K562 (cell line): ENCODE data around the gene CHRNB1. TPM values are rescaled to one million over a fixed set of nuclear protein-coding genes. Genes with fewer than 3 reads are reported as not detected.
A peak's percentile ranks its signal among the peaks of the same experiment; 100 is the strongest.

Source experiments
- EP400 ChIP-seq: fragments of 450-650 bp; IDR thresholded peaks from 2 replicates; pipeline ENCODE4 v1.6.1; 2017; ENCODE audit warnings: antibody characterized with exemption, mild to moderate bottlenecking, moderate library complexity
- KLF6 ChIP-seq: fragments of 250-450 bp; sonication (Bioruptor Pico); IDR thresholded peaks from 2 replicates; pipeline ENCODE4 v1.4.0; 2020; ENCODE audit warnings: mild to moderate bottlenecking, moderate library complexity, borderline replicate concordance
- MYC ChIP-seq, 2 experiments: fragments of 250-450 bp in 1 of 2; sonication (Bioruptor Pico) in 1 of 2; IDR thresholded peaks; 2 replicates each; pipeline versions ENCODE4 v1.5.1 to v1.6.1; 2012 to 2021; ENCODE audit warnings: low read depth in 2 of 2, borderline replicate concordance in 1 of 2, improper control_type of control experiment in 1 of 2, low read length in 1 of 2, mild to moderate bottlenecking in 1 of 2, moderate library complexity in 1 of 2
- NFE2 ChIP-seq: IDR thresholded peaks from 2 replicates; pipeline ENCODE4 v1.6.1; 2014; ENCODE audit warnings: antibody characterized with exemption, low read depth
- SMARCA5 ChIP-seq: fragments of 450-650 bp; IDR thresholded peaks from 2 replicates; pipeline ENCODE4 v1.6.1; 2016
- ZBTB7A ChIP-seq: IDR thresholded peaks from 2 replicates; pipeline ENCODE4 v1.6.1; 2011; ENCODE audit warnings: low read depth, mild to moderate bottlenecking, low read length, moderate library complexity, borderline replicate concordance; ENCODE audit not compliant: control insufficient read depth
- ZNF707 ChIP-seq: fragments of 250-450 bp; sonication (Bioruptor Pico); conservative IDR thresholded peaks from 2 replicates; pipeline ENCODE4 v1.8.0; 2022; ENCODE audit warnings: inconsistent platforms, mild to moderate bottlenecking, moderate library complexity
- polyA plus RNA-seq, 8 experiments: library from polyadenylated mRNA; depleted of rRNA in 4 of 8; stranded (reverse) in 5 of 8; unstranded in 3 of 8; fragments of >200 nt; fragmentation: Nextera tagmentation in 2 of 8; fragmentation: Illumina TruSeq in 1 of 8; extraction: Ambion mirVana in 2 of 8; extraction: Trizol in 1 of 8; gene quantifications; 2 replicates each; pipeline versions ENCODE4 v1.2.1 to v1.2.3, GENCODE V29; 2011 to 2014; ENCODE audit warnings: inconsistent platforms in 1 of 8, missing spikeins in 1 of 8
- total RNA-seq, 7 experiments: library from RNA; depleted of rRNA in 6 of 7; stranded (reverse); fragments of >200 nt in 6 of 7; fragmentation: Illumina TruSeq in 2 of 7; extraction: Trizol in 2 of 7; gene quantifications; 2 replicates each; pipeline versions ENCODE4 v1.2.1 to v1.2.3, GENCODE V29; 2011 to 2021; ENCODE audit warnings: low replicate concordance in 1 of 7
- TF ChIP-seq, protein P1 (sequence below): fragments of 450-650 bp; IDR thresholded peaks from 2 replicates; pipeline ENCODE4 v1.6.1; 2018; ENCODE audit not compliant: partially characterized antibody
- TF ChIP-seq, protein P2 (sequence below), 2 experiments: IDR thresholded peaks; 2 replicates each; pipeline ENCODE4 v1.6.1; 2011; ENCODE audit warnings: borderline replicate concordance in 1 of 2, control low read depth in 1 of 2, low read depth in 1 of 2, low read length in 1 of 2, mild to moderate bottlenecking in 1 of 2, mixed read lengths in 1 of 2, moderate library complexity in 1 of 2; ENCODE audit not compliant: insufficient read depth in 1 of 2, insufficient read length in 1 of 2, poor library complexity in 1 of 2, severe bottlenecking in 1 of 2; ENCODE audit errors: extremely low read depth in 1 of 2
- TF ChIP-seq, protein P3 (sequence below): fragments of 200-800 bp; sonication (Bioruptor generic); IDR thresholded peaks from 2 replicates; pipeline ENCODE4 v1.6.1; 2016; ENCODE audit warnings: missing genetic modification characterization, missing compliant biosample characterization

The CHRNB1 gene
- total and polyA plus RNA-seq, 9 of the 15 experiments (the other 6 are each of a cell fraction or from before 2014, with no cell fraction given): 4.7 to 12.3 (median 6.8) TPM

DNA sequence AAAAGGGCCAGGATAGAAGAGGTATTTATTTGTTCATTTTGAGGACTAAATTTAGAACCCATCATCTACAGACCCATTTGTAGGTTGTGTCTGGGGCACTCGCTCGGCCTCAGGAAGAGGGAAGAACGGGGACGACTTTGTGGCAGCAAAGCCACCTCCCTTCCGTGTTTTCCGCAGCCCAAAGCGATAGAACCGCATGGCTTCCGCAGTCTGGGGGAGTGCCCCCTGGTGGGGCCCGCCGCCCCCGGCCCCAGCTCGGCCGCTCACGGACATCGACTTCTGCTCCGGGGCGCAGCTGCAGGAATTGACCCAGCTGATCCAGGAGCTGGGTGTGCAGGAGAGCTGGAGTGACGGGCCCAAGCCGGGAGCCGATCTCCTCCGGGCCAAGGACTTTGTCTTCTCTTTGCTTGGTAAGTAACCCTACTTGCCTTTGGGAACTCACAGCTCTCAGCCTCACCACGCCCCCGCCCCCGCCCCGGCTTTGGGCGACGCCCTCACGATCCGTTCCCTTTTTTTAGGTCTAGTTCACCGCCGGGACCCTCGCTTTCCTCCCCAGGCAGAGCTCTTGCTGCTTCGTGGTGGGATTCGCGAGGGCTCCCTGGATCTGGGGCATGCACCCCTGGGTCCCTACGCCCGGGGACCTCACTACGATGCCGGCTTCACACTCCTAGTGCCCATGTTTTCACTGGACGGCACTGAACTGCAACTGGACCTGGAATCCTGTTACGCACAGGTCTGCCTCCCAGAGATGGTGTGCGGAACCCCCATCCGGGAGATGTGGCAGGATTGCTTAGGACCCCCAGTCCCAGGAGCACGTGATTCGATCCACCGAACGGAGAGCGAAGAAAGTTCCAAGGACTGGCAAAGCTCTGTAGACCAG, 8.9 kb upstream of the CHRNB1 start (continued):
- TF ChIP-seq, protein P1, sequence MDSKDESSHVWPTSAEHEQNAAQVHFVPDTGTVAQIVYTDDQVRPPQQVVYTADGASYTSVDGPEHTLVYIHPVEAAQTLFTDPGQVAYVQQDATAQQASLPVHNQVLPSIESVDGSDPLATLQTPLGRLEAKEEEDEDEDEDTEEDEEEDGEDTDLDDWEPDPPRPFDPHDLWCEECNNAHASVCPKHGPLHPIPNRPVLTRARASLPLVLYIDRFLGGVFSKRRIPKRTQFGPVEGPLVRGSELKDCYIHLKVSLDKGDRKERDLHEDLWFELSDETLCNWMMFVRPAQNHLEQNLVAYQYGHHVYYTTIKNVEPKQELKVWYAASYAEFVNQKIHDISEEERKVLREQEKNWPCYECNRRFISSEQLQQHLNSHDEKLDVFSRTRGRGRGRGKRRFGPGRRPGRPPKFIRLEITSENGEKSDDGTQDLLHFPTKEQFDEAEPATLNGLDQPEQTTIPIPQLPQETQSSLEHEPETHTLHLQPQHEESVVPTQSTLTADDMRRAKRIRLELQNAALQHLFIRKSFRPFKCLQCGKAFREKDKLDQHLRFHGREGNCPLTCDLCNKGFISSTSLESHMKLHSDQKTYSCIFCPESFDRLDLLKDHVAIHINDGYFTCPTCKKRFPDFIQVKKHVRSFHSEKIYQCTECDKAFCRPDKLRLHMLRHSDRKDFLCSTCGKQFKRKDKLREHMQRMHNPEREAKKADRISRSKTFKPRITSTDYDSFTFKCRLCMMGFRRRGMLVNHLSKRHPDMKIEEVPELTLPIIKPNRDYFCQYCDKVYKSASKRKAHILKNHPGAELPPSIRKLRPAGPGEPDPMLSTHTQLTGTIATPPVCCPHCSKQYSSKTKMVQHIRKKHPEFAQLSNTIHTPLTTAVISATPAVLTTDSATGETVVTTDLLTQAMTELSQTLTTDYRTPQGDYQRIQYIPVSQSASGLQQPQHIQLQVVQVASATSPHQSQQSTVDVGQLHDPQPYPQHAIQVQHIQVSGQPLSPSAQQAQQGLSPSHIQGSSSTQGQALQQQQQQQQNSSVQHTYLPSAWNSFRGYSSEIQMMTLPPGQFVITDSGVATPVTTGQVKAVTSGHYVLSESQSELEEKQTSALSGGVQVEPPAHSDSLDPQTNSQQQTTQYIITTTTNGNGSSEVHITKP: peak; percentile 61
- TF ChIP-seq, protein P2, sequence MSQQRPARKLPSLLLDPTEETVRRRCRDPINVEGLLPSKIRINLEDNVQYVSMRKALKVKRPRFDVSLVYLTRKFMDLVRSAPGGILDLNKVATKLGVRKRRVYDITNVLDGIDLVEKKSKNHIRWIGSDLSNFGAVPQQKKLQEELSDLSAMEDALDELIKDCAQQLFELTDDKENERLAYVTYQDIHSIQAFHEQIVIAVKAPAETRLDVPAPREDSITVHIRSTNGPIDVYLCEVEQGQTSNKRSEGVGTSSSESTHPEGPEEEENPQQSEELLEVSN (IDR thresholded peaks at IDR 0.05; ENCODE audit: borderline replicate concordance in 1 of 2, extremely low read depth in 1 of 2, insufficient read depth in 1 of 2, insufficient read length in 1 of 2, low read depth in 1 of 2, low read length in 1 of 2, poor library complexity in 1 of 2, severe bottlenecking in 1 of 2): peak; percentile 31 to 57
- TF ChIP-seq KLF6 (CRISPR knock-in tag) (no peak), ZBTB7A (peak; percentile 89), SMARCA5 (no peak), ZNF707 (CRISPR knock-in tag) (no peak), EP400 (peak; percentile 83), NFE2 (no peak), MYC (IDR thresholded peaks at IDR 0.05; ENCODE audit: low read depth, low read length) (peak; percentile 89), MYC (CRISPR knock-in tag; IDR thresholded peaks at IDR 0.05; ENCODE audit: borderline replicate concordance, low read depth) (no peak)
- TF ChIP-seq, protein P3, sequence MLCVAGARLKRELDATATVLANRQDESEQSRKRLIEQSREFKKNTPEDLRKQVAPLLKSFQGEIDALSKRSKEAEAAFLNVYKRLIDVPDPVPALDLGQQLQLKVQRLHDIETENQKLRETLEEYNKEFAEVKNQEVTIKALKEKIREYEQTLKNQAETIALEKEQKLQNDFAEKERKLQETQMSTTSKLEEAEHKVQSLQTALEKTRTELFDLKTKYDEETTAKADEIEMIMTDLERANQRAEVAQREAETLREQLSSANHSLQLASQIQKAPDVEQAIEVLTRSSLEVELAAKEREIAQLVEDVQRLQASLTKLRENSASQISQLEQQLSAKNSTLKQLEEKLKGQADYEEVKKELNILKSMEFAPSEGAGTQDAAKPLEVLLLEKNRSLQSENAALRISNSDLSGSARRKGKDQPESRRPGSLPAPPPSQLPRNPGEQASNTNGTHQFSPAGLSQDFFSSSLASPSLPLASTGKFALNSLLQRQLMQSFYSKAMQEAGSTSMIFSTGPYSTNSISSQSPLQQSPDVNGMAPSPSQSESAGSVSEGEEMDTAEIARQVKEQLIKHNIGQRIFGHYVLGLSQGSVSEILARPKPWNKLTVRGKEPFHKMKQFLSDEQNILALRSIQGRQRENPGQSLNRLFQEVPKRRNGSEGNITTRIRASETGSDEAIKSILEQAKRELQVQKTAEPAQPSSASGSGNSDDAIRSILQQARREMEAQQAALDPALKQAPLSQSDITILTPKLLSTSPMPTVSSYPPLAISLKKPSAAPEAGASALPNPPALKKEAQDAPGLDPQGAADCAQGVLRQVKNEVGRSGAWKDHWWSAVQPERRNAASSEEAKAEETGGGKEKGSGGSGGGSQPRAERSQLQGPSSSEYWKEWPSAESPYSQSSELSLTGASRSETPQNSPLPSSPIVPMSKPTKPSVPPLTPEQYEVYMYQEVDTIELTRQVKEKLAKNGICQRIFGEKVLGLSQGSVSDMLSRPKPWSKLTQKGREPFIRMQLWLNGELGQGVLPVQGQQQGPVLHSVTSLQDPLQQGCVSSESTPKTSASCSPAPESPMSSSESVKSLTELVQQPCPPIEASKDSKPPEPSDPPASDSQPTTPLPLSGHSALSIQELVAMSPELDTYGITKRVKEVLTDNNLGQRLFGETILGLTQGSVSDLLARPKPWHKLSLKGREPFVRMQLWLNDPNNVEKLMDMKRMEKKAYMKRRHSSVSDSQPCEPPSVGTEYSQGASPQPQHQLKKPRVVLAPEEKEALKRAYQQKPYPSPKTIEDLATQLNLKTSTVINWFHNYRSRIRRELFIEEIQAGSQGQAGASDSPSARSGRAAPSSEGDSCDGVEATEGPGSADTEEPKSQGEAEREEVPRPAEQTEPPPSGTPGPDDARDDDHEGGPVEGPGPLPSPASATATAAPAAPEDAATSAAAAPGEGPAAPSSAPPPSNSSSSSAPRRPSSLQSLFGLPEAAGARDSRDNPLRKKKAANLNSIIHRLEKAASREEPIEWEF (CRISPR knock-in tag): no peak
